GM12801 (cell line): ENCODE data around the gene NACC1.

Experiments used
- TF ChIP-seq, protein P1 (sequence below): IDR thresholded peaks from one replicate; pipeline ENCODE4 v1.5.1; 2011; ENCODE audit warnings: control low read depth; ENCODE audit not compliant: insufficient read length; ENCODE audit errors: extremely low read depth

NACC1 gene

DNA sequence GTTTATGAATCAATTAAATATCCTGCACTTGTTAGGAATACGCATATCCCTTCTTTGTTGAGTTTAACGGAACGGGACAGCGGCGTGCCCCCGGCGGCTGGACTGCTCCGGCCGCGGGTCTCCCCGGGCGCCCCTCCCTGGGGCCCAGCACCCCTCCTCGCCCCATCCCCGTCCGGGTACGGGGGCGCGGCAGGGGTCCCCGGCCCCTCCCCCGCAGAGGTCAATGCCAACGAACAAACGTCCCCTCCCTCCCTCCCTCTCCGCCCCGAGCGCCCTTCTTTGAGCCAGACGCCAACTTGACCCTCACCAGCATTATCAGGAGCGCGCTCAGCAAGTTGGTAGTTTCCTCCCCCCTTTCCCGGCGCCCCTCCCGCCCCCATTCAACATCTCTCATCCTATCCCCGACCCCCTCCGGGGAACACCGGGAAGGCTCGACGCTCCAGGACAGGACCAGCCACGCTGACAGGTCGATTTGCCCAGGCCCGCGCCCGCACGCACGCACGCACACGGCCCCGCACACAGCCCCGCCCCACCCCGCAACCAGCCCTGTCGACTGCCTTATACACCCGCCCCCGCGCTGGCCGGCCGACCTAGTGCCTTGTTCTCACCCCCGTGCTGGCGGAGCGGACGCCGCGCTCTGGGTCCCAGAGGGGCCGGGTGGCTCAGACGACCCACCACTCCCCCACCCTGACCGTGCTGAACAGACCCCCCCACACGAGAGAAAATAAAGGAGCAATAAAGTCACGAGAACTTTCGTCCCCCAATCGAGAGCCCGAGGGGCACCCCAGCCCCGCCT, 20.4 kb upstream of the NACC1 start:
- TF ChIP-seq, protein P1, sequence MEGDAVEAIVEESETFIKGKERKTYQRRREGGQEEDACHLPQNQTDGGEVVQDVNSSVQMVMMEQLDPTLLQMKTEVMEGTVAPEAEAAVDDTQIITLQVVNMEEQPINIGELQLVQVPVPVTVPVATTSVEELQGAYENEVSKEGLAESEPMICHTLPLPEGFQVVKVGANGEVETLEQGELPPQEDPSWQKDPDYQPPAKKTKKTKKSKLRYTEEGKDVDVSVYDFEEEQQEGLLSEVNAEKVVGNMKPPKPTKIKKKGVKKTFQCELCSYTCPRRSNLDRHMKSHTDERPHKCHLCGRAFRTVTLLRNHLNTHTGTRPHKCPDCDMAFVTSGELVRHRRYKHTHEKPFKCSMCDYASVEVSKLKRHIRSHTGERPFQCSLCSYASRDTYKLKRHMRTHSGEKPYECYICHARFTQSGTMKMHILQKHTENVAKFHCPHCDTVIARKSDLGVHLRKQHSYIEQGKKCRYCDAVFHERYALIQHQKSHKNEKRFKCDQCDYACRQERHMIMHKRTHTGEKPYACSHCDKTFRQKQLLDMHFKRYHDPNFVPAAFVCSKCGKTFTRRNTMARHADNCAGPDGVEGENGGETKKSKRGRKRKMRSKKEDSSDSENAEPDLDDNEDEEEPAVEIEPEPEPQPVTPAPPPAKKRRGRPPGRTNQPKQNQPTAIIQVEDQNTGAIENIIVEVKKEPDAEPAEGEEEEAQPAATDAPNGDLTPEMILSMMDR: no peak

DNA sequence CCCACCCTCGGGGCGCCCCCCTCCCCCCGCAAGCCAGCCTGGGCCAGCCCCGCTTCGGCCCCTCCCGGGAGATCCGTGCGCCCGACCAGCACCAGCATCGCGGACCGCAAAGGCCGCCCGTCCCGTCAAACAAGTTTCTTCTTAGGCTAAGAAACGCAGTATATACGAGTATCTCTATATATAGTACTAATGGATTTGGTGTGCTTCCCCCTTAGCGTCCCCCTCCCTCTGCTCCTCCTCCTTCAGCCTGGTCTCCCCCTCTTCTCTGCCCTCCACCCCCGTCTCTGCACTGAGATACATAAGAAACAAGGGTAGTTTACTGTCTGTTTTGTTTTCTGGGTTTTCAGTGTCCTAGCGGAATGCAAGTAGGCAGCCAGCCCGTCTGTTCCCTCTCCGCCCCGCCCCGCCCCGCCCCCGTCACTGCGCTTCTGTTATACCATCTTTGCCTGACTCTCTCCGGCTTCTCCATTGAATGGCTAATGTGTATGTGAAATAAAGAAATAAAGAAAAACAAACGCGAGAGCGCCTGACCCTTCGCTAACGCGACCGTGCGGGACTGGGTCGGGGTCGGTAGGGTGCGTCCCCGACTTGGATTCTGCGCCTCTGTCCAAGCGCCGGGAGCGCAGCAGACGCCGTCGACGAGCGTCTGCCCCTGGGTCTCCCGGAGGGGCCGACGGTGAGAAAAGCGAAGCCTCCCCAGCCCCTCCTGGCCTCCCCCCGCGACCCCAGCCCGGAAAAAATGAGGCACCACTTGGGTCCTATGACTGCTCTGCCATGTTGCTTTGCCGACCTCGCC, 19.6 kb upstream of the NACC1 start:
- TF ChIP-seq, protein P1: no peak

GRCh38 chr19:13099073-13099999, 18.7 kb upstream of the NACC1 start:
- TF ChIP-seq, protein P1: no peak

- TF ChIP-seq, protein P1: no peak
Measured at GRCh38 chr19:13100031-13100588, 18.0 kb upstream of the NACC1 start.

DNA sequence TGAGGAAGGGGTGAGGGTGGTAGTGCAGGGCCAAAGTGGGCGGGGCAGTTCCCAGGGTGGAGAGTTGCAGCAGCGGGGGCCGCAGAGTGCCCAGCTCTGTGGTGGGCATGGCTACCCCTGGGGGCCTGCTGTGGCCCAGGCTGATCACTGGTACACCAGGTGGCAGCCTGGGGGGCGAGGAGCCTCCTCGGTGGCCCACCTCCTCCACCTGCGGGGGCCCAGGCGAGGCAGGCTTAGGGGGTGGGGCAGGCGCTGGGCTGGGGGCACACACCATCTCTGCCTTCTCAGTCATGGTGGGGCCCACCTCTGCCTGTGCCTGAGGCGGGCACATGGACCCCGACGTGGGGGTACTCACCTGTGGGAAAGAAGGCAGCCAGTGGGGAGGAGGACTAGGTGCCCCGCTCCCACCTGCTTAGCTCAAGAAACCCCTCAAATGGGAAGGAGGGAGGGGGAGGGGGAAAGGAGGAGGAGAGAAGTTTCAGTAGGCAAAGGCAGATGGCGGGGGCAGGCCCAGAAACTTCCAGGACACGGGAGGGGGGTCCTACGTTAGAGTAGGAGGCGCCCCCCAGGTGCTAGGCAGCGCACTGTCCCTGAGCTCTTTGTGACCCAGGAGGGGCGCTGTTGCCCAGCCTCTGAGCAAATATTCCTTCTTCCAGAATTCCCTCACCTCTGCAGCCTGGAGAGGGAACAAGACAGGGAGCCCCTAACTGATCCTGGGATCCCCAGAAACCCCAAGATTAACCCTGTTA, 17.0 kb upstream of the NACC1 start:
- TF ChIP-seq, protein P1: no peak

GRCh38 chr19:13101590-13102415, 16.3 kb upstream of the NACC1 start:
- TF ChIP-seq, protein P1: no peak
